Fibroblast of the aortic adventitia (primary cell): Measurements from ENCODE around the gene GLCCI1. TPM values are rescaled to one million over a fixed set of nuclear protein-coding genes. Genes with fewer than 3 reads are reported as not detected.

Experiments used
- DNase-seq: peaks from one replicate; pipeline ENCODE4 v3.0.0-alpha.2; 2010; ENCODE audit warnings: low read depth
- H3K4me3 ChIP-seq: 2 replicates; pipeline ENCODE4 v1.5.1; 2011; ENCODE audit warnings: low read depth, mild to moderate bottlenecking, control low read depth, low read length, moderate library complexity
- CTCF ChIP-seq: IDR thresholded peaks from 2 replicates; pipeline ENCODE4 v1.5.1; 2011; ENCODE audit warnings: mild to moderate bottlenecking, low read length, control low read depth, inconsistent platforms; ENCODE audit not compliant: insufficient read depth
- total RNA-seq: library from RNA; depleted of rRNA; stranded (reverse); fragments of >200 nt; gene quantifications from 2 replicates; pipeline ENCODE4 v1.2.3, GENCODE V29; 2012; ENCODE audit warnings: low replicate concordance

GLCCI1 gene
- total RNA-seq, 1 donor: 11.7 TPM

- no peak for DNase-seq
- TF ChIP-seq CTCF: no peak
- no peak overlapping the region for H3K4me3 ChIP-seq
These were observed 24.6 kb upstream of the GLCCI1 start for GRCh38 chr7:7943951-7944350.

DNA sequence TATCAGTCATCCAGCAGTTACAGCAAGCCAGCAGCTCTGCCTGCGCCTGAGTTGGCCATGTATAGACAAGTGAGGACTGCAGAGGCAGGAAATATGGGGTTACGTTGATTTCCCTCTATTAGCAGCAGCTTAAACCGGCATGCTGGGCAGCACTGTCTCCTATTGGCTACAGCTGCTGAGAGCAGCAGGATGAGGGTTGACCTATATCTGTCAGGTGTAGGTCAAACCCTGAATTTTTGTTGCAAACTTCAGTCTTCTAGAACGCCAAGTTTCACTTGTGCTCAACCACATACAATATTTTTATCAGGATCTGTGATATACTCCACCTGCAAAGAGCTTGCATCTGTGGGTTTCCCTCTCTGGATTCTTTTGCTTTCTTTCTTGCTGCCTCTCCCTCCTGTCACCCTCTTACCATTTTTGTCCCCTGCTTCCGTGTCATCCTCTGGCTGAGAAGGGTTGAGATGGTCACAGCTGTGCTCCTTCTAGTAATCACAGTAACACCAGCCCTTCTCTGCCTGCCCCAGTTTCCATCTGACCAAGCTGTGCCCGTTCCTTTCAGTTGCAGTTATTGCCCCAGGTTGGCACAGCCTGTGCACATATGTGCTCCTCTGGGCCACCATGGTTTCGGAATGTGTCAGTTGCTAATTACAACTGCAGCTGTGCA is 23.8 kb upstream of the GLCCI1 start:
- TF ChIP-seq CTCF: no peak
- DNase-seq: no peak
- H3K4me3 ChIP-seq: no peak overlapping the region

DNA sequence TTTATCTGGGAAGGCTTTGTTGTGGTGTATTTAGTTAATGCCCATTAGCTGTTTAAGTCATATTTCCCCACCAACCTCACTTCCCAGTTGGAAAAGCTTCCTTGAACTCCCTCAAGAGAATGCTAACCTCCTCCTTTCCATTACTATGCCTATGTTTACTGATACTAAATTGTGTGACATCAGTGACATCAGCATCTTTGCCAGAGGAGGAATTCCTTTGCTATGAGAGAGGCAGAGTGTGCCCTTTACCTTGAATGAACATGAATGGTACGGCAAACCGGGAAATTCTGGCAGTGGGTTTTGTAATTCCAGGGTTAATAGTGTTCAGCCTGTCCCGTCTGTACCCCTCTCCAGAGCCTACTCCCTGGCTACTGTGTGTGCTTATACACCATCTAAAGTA is 22.1 kb upstream of the GLCCI1 start:
- no peak for DNase-seq
- H3K4me3 ChIP-seq: no peak overlapping the region
- no peak for TF ChIP-seq CTCF

GRCh38 chr7:7948232-7948631 is 20.4 kb upstream of the GLCCI1 start:
- TF ChIP-seq CTCF: no peak
- no peak overlapping the region for H3K4me3 ChIP-seq

GRCh38 chr7:7953806-7954205 is 14.8 kb upstream of the GLCCI1 start:
- no peak for DNase-seq
- no peak overlapping the region for H3K4me3 ChIP-seq
- no peak for TF ChIP-seq CTCF

More at GRCh38 chr7:7948232-7948631, 20.4 kb upstream of the GLCCI1 start:
- no peak for DNase-seq

DNA sequence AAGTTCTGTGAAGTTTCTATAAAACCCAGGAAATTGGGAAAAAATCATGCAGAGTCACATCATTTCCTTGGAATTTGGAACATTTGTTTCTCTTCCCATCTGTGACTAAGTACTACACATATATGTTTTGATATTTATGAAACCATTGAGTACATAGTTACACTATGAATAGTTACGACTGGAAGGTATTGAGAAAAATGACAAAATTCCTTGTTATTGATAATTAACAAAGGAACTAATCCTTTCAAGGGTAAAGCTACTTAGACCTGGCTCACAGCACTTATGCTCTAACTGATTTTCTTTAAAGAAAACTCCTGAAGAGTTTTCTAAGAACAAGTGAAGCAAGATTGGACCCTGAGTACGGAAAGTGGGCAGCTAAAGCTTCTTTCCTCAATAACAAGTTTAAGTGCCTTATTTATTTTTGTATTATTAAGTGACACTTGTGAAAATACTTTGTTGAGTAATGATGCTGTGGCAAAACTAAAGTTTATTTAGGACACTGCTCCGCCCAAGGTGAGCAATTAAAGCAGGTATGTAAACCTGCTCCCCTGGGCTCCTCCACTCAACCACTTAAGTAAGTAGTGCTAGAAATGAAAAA is 12.0 kb upstream of the GLCCI1 start:
- H3K4me3 ChIP-seq: no peak overlapping the region
- no peak for TF ChIP-seq CTCF
- DNase-seq: peak; percentile 62

DNA sequence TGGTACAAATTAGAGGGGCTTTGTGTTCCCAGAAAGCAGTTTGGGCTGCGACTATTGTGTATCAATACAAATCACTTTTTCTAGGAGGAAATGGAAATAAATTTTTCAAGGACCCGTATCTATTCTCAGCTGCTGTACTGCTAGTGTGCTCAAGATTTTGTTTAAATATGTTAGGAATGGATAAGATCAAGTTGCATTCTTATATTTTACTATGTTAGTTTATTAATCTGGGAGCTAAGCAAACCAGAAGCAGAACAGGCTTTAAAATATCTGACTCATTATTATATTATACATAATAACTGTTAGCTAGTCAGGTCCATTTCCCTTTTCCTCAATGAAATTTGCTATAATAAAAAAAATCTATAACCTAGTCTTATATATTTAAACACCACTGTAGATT is 11.1 kb upstream of the GLCCI1 start:
- no peak for TF ChIP-seq CTCF
- no peak overlapping the region for H3K4me3 ChIP-seq
- DNase-seq: no peak
